HEK293 (cell line): ENCODE data around the gene FANCF.

Source experiments
- CTCF ChIA-PET: fragments of 350-600 bp; formaldehyde crosslinking; extraction: SDS; loops from one replicate; lab custom pipeline; 2021; ENCODE audit warnings: antibody characterized with exemption; lab: Yijun Ruan, JAX
- POLR2A ChIA-PET: fragments of 300-600 bp; formaldehyde crosslinking; extraction: SDS; loops from one replicate; lab custom pipeline; 2020; ENCODE audit warnings: antibody characterized with exemption, inconsistent platforms; lab: Yijun Ruan, JAX
- H3K27ac ChIP-seq: fragments of 200-500 bp; sonication (Bioruptor generic); 2 replicates; pipeline ENCODE4 v1.5.1; 2014; ENCODE audit warnings: low read depth, low read length, control low read depth, inconsistent platforms; ENCODE audit errors: extremely low read depth
- H3K36me3 ChIP-seq, 2 experiments: fragments of 200-500 bp in 1 of 2; sonication (Bioruptor generic) in 1 of 2; 1 replicate in 1 of 2; 2 replicates in 1 of 2; pipeline ENCODE4 v1.5.1; 2014 to 2017; ENCODE audit warnings: inconsistent platforms in 2 of 2, low read length in 2 of 2; ENCODE audit not compliant: control insufficient read depth in 2 of 2, insufficient read depth in 1 of 2
- H3K4me1 ChIP-seq: fragments of 200-500 bp; sonication (Bioruptor generic); 2 replicates; pipeline ENCODE4 v1.5.1; 2014; ENCODE audit warnings: mild to moderate bottlenecking, low read length, inconsistent platforms; ENCODE audit not compliant: control insufficient read depth, insufficient read depth
- H3K4me3 ChIP-seq: 2 replicates; pipeline ENCODE4 v1.5.1; 2011; ENCODE audit warnings: low read depth, mild to moderate bottlenecking, control low read depth, low read length, moderate library complexity
- H3K9me3 ChIP-seq: fragments of 200-500 bp; sonication (Bioruptor generic); 2 replicates; pipeline ENCODE4 v1.5.1; 2014; ENCODE audit warnings: low read depth, low read length, inconsistent platforms; ENCODE audit not compliant: control insufficient read depth, insufficient read depth
- GLIS1 ChIP-seq: fragments of 450-650 bp; formaldehyde crosslinking; IDR thresholded peaks from 2 replicates; pipeline ENCODE4 v1.5.1; 2016; ENCODE audit warnings: missing biosample characterization, missing genetic modification characterization
- IKZF3 ChIP-seq: fragments of 450-650 bp; IDR thresholded peaks from 2 replicates; pipeline ENCODE4 v1.5.0; 2018; ENCODE audit warnings: missing biosample characterization, mild to moderate bottlenecking, missing genetic modification characterization, moderate library complexity
- KLF1 ChIP-seq: fragments of 450-650 bp; formaldehyde crosslinking; IDR thresholded peaks from 2 replicates; pipeline ENCODE4 v1.5.1; 2016; ENCODE audit warnings: missing biosample characterization, missing genetic modification characterization
- MEIS1 ChIP-seq: sonication (generic); formaldehyde crosslinking; IDR thresholded peaks from 2 replicates; pipeline ENCODE4 v1.8.1; 2022; ENCODE audit warnings: missing genetic modification reagents, mild to moderate bottlenecking, borderline replicate concordance
- OVOL3 ChIP-seq: fragments of 450-650 bp; formaldehyde crosslinking; IDR thresholded peaks from 2 replicates; pipeline ENCODE4 v1.5.1; 2016; ENCODE audit warnings: missing biosample characterization, missing genetic modification characterization
- REST ChIP-seq: fragments of 450-650 bp; formaldehyde crosslinking; IDR thresholded peaks from 2 replicates; pipeline ENCODE4 v1.5.1; 2016; ENCODE audit warnings: missing biosample characterization, missing genetic modification characterization
- YY1 ChIP-seq: fragments of 450-650 bp; formaldehyde crosslinking; IDR thresholded peaks from 2 replicates; pipeline ENCODE4 v1.5.1; 2018; ENCODE audit warnings: missing biosample characterization, missing genetic modification characterization
- ZBTB10 ChIP-seq: fragments of 450-650 bp; formaldehyde crosslinking; IDR thresholded peaks from 2 replicates; pipeline ENCODE4 v1.5.1; 2016; ENCODE audit warnings: missing biosample characterization, missing genetic modification characterization
- ZBTB17 ChIP-seq: fragments of 450-650 bp; formaldehyde crosslinking; IDR thresholded peaks from 2 replicates; pipeline ENCODE4 v1.5.1; 2016; ENCODE audit warnings: missing biosample characterization, missing genetic modification characterization
- ZBTB26 ChIP-seq: fragments of 450-650 bp; formaldehyde crosslinking; optimal IDR thresholded peaks from 2 replicates; pipeline ENCODE3; 2016; ENCODE audit warnings: missing biosample characterization, mild to moderate bottlenecking, missing genetic modification characterization
- ZFP37 ChIP-seq: fragments of 450-650 bp; formaldehyde crosslinking; IDR thresholded peaks from 2 replicates; pipeline ENCODE4 v1.5.1; 2016; ENCODE audit warnings: missing biosample characterization, missing genetic modification characterization
- ZIC2 ChIP-seq: fragments of 450-650 bp; formaldehyde crosslinking; IDR thresholded peaks from 2 replicates; pipeline ENCODE4 v1.5.1; 2016; ENCODE audit warnings: missing biosample characterization, missing genetic modification characterization
- ZNF157 ChIP-seq: fragments of 450-650 bp; formaldehyde crosslinking; IDR thresholded peaks from 2 replicates; pipeline ENCODE4 v1.5.1; 2016; ENCODE audit warnings: missing biosample characterization, missing genetic modification characterization
- ZNF18 ChIP-seq: fragments of 450-650 bp; formaldehyde crosslinking; IDR thresholded peaks from 2 replicates; pipeline ENCODE4 v1.5.1; 2016; ENCODE audit warnings: missing biosample characterization, missing genetic modification characterization
- ZNF335 ChIP-seq: fragments of 450-650 bp; formaldehyde crosslinking; conservative IDR thresholded peaks from 2 replicates; pipeline ENCODE4 v1.5.1; 2016; ENCODE audit warnings: missing biosample characterization, missing genetic modification characterization
- ZNF366 ChIP-seq: fragments of 450-650 bp; formaldehyde crosslinking; conservative IDR thresholded peaks from 2 replicates; pipeline ENCODE4 v1.5.1; 2016; ENCODE audit warnings: missing biosample characterization, missing genetic modification characterization
- ZNF404 ChIP-seq: fragments of 450-650 bp; formaldehyde crosslinking; IDR thresholded peaks from 2 replicates; pipeline ENCODE4 v1.5.1; 2017; ENCODE audit warnings: missing biosample characterization, missing genetic modification characterization
- ZNF513 ChIP-seq: fragments of 450-650 bp; IDR thresholded peaks from 2 replicates; pipeline ENCODE4 v1.5.1; 2018; ENCODE audit warnings: missing biosample characterization, missing genetic modification characterization
- ZNF548 ChIP-seq: fragments of 450-650 bp; formaldehyde crosslinking; IDR thresholded peaks from 2 replicates; pipeline ENCODE4 v1.5.1; 2016; ENCODE audit warnings: missing biosample characterization, missing genetic modification characterization
- ZNF626 ChIP-seq: fragments of 450-650 bp; sonication (Bioruptor Pico); formaldehyde crosslinking; IDR thresholded peaks from 2 replicates; pipeline ENCODE4 v1.5.1; 2018; ENCODE audit warnings: missing biosample characterization, missing genetic modification characterization, inconsistent platforms
- ZNF639 ChIP-seq: fragments of 450-650 bp; formaldehyde crosslinking; IDR thresholded peaks from 2 replicates; pipeline ENCODE4 v1.5.1; 2016; ENCODE audit warnings: missing biosample characterization, missing genetic modification characterization
- ZNF645 ChIP-seq: fragments of 450-650 bp; formaldehyde crosslinking; IDR thresholded peaks from 2 replicates; pipeline ENCODE4; 2016; ENCODE audit warnings: missing biosample characterization, missing genetic modification characterization
- ZNF654 ChIP-seq: fragments of 450-650 bp; formaldehyde crosslinking; IDR thresholded peaks from 2 replicates; pipeline ENCODE4 v1.5.1; 2016; ENCODE audit warnings: low read depth, missing biosample characterization, missing genetic modification characterization
- ZNF830 ChIP-seq: fragments of 450-650 bp; IDR thresholded peaks from 2 replicates; pipeline ENCODE4 v1.5.0; 2018; ENCODE audit warnings: missing biosample characterization, missing genetic modification characterization, low read depth, mild to moderate bottlenecking, moderate library complexity

The FANCF gene

GRCh38 chr11:22634897-22635629 is 9.4 kb upstream of the FANCF start:
- H3K4me1 ChIP-seq: no peaks in the 10 kb centered on the region; the same call in 1 of the 2 replicates
- no peaks in the 10 kb centered on the region for H3K9me3 ChIP-seq
- H3K27ac ChIP-seq: no peak overlapping the region
- CTCF ChIA-PET: interaction anchor here (1.0 to 2.8 kb wide), 3 partner anchors 10 to 152 kb away, joined by 4 to 7 read pairs (median 4); partner anchors contain the start of gene FANCF
- H3K36me3 ChIP-seq: no peaks in the 10 kb centered on the region
- H3K4me3 ChIP-seq: no peak overlapping the region
- POLR2A ChIA-PET: interaction anchor here (2.1 kb wide), 1 partner anchor 9 kb away, joined by 7 read pairs; the partner anchor contains the start of gene FANCF
- no peak for TF ChIP-seq REST (tag by site-specific recombination)
- no peak for TF ChIP-seq ZIC2
- TF ChIP-seq ZNF18 (tag by site-specific recombination): no peak
- no peak for TF ChIP-seq KLF1 (tag by site-specific recombination)
- no peak for TF ChIP-seq ZNF404 (tag by site-specific recombination)
- TF ChIP-seq GLIS1 (tag by site-specific recombination): peak; percentile 79
- no peak for TF ChIP-seq YY1
- TF ChIP-seq MEIS1 (CRISPR knock-in tag): no peak
- no peak for TF ChIP-seq ZNF548 (tag by site-specific recombination)
- TF ChIP-seq ZNF654 (tag by site-specific recombination): no peak
- peak; percentile 31; the same call in 1 of the 2 replicates for TF ChIP-seq ZNF335 (tag by site-specific recombination)
- TF ChIP-seq ZBTB26: no peak
- TF ChIP-seq ZNF626: no peak
- TF ChIP-seq ZNF645 (tag by site-specific recombination): no peak
- no peak for TF ChIP-seq ZBTB17
- TF ChIP-seq ZNF639 (tag by site-specific recombination): no peak
- TF ChIP-seq ZFP37: 0 out of 2 replicates have a peak, but pooled peaks have one; percentile 35
- TF ChIP-seq ZNF157 (tag by site-specific recombination): no peak
- peak; percentile 32; the same call in 1 of the 2 replicates for TF ChIP-seq ZNF366
- TF ChIP-seq ZNF513 (tag by site-specific recombination): no peak
- TF ChIP-seq IKZF3 (tag by site-specific recombination): no peak
- no peak for TF ChIP-seq ZNF830 (tag by site-specific recombination)
- no peak for TF ChIP-seq OVOL3
- no peak for TF ChIP-seq ZBTB10 (tag by site-specific recombination)
